Brain pericyte (primary cell): Measurements from ENCODE around the gene PITPNM2.

ENCODE experiments used
- DNase-seq: peaks from one replicate; pipeline ENCODE4 v3.0.0-alpha.2; 2012; ENCODE audit warnings: low read depth, low spot score

Gene PITPNM2

GRCh38 chr12:123150744-123151456 is at the start of gene PITPNM2:
TSS of gene PITPNM2 (minus strand) at chr12:123151090. CDS start at chr12:123034590, 116,500 bp downstream.
- DNase-seq = no peak

- no peak for DNase-seq
Observed at GRCh38 chr12:123200414-123200813, 49.5 kb upstream of the PITPNM2 start.

- DNase-seq = no peak
Observed at GRCh38 chr12:123199936-123200335, 49.0 kb upstream of the PITPNM2 start.

GRCh38 chr12:123187637-123188036 is 36.7 kb upstream of the PITPNM2 start:
- no peak for DNase-seq

GRCh38 chr12:123180171-123180570 is 29.3 kb upstream of the PITPNM2 start:
- no peak for DNase-seq

- DNase-seq = no peak
Observed at GRCh38 chr12:123171967-123172366, 21.1 kb upstream of the PITPNM2 start.

- no peak for DNase-seq
Observed at GRCh38 chr12:123167329-123167728, 16.4 kb upstream of the PITPNM2 start.

GRCh38 chr12:123165537-123165936 is 14.6 kb upstream of the PITPNM2 start:
- DNase-seq = no peak

- no peak for DNase-seq
Observed at GRCh38 chr12:123164710-123165261, 13.9 kb upstream of the PITPNM2 start.

- no peak for DNase-seq
Observed at GRCh38 chr12:123164222-123164621, 13.3 kb upstream of the PITPNM2 start.

GRCh38 chr12:123163227-123163626 is 12.3 kb upstream of the PITPNM2 start:
- DNase-seq = no peak

- DNase-seq = no peak
Observed at GRCh38 chr12:123160801-123161487, 10.1 kb upstream of the PITPNM2 start.

GRCh38 chr12:123153906-123154305 is 3.0 kb upstream of the PITPNM2 start:
- DNase-seq = no peak

GRCh38 chr12:123152833-123153232 is 1.9 kb upstream of the PITPNM2 start:
- no peak for DNase-seq

- DNase-seq = no peak
Observed at GRCh38 chr12:123151457-123152454, 866 bp upstream of the PITPNM2 start.

- DNase-seq = no peak
Observed at GRCh38 chr12:123150275-123150743, 581 bp downstream of the PITPNM2 start.

- DNase-seq = no peak
Observed at GRCh38 chr12:123149501-123150274, 1.2 kb downstream of the PITPNM2 start.

GRCh38 chr12:123149088-123149487 is 1.8 kb downstream of the PITPNM2 start:
- no peak for DNase-seq

GRCh38 chr12:123148655-123149054 is 2.2 kb downstream of the PITPNM2 start:
- no peak for DNase-seq

GRCh38 chr12:123148223-123148622 is 2.7 kb downstream of the PITPNM2 start:
- no peak for DNase-seq

GRCh38 chr12:123145211-123145610 is 5.7 kb downstream of the PITPNM2 start:
- no peak for DNase-seq
